Measurements from ENCODE around the gene PDLIM4.

- TF ChIP-seq POLR2AphosphoS5 (IDR thresholded peaks at IDR 0.05; ENCODE audit: low read depth, low read length) (no peak), SIN3A (IDR thresholded peaks at IDR 0.05; ENCODE audit: borderline replicate concordance, insufficient read depth, low read length) (no peak), TAF1 (IDR thresholded peaks at IDR 0.05; ENCODE audit: borderline replicate concordance, insufficient read depth, low read length) (no peak)
Observed at GRCh38 chr5:132319975-132320374, 62.5 kb downstream of the PDLIM4 start.
